ENCODE results near the gene UMPS. TPM values are rescaled to one million over a fixed set of nuclear protein-coding genes. Genes with fewer than 3 reads are reported as not detected.

The UMPS gene
- total and polyA plus RNA-seq, 9 of the 15 experiments (the other 6 are each of a cell fraction or from before 2014, with no cell fraction given), result 28.9 to 91.0 (median 45.9) TPM

DNA sequence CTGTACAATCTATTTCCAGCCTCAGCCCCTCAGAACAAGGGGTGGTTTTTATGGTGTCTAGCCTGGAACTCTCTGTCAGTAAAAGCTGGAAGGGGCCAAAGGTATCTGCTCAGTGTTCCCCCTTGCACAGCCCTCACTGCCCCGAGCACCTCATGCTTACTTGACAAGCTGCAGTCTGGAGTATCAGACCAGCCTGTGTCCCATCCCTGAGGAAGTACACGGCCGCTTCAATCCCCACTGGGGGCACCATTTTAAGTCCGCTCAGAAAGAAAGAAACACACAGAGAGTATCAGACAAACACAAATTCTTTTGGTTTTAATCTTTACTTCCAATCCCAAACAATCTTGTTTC, 32.4 kb downstream of the UMPS start:
- Histone ChIP-seq H3K27me3 (ENCODE audit: control insufficient read depth in 2 of 2, insufficient read depth in 2 of 2, low read length in 2 of 2) (no peaks in the 10 kb centered on the region), H3K79me2 (ENCODE audit: control insufficient read depth, insufficient read depth, low read length) (no peaks in the 10 kb centered on the region), H4K20me1 (replicated peaks; ENCODE audit: control insufficient read depth, insufficient read depth, low read length) (no peaks in the 10 kb centered on the region), H3K9ac (ENCODE audit: insufficient read depth in 1 of 2, low read depth in 2 of 2, low read length in 2 of 2) (no peak overlapping the region), H3K4me2 (ENCODE audit: insufficient read depth, low read length) (no peak overlapping the region), H3K9me3 (replicated peaks; ENCODE audit: control insufficient read depth, insufficient read depth, low read depth, low read length) (no peaks in the 10 kb centered on the region), H3K9me1 (ENCODE audit: control insufficient read depth, insufficient read depth, low read length) (no peaks in the 10 kb centered on the region), H3K36me3 (ENCODE audit: control insufficient read depth, insufficient read depth, low read length) (no peaks in the 10 kb centered on the region; the same call in 2 of the 3 replicates), H3K27ac (ENCODE audit: extremely low read depth, low read depth, low read length) (no peak overlapping the region), H2AFZ (ENCODE audit: low read depth, low read length) (no peak overlapping the region), H3K4me1 (replicated peaks in 1 of 2; ENCODE audit: control insufficient read depth in 2 of 2, insufficient read depth in 2 of 2, low read length in 2 of 2) (no peaks in the 10 kb centered on the region; a peak in 1 of 5 replicates), H3K4me3 (no peak overlapping the region)
- WGBS (ENCODE audit: insufficient coverage, low coverage, missing lambda C conversion rate), result no CpG with 5 or more reads among the region's 4 CpGs
- CTCF ChIA-PET (ENCODE audit: low intra/inter-chr PET ratio), result interaction anchor here (2.1 kb wide), 1 partner anchor 139 kb away, joined by 6 read pairs; no protein-coding TSS in a partner anchor
- BruUV-seq (replicated peaks), result no TSS peak
- in situ Hi-C loops (cut with MboI), result loop anchor here (5.0 to 10.0 kb wide), 2 partner anchors 140 to 822 kb away; no protein-coding TSS in a partner anchor
- DNase-seq (ENCODE audit: extremely low read depth in 1 of 4, low spot score in 3 of 4) (no peak), ATAC-seq (no peak), FAIRE-seq (no peak)
- POLR2A ChIA-PET, result interaction anchor here (0.6 kb wide), 1 partner anchor 211 kb away, joined by 4 read pairs; no protein-coding TSS in a partner anchor
- intact Hi-C loops (cut with micrococcal nuclease), result loop anchor here (10.0 kb wide), 2 partner anchors 222 to 402 kb away; no protein-coding TSS in a partner anchor
- TF ChIP-seq TARDBP (IDR thresholded peaks at IDR 0.05) (no peak), THAP12 (CRISPR knock-in tag; IDR thresholded peaks at IDR 0.05) (no peak), SIN3A (IDR thresholded peaks at IDR 0.05; ENCODE audit: borderline replicate concordance in 2 of 2, control insufficient read depth in 1 of 2, low read depth in 2 of 2, low read length in 2 of 2) (no peak), SMAD3 (CRISPR knock-in tag; conservative IDR thresholded peaks at IDR 0.05) (no peak), MNT (conservative IDR thresholded peaks at IDR 0.05) (no peak), NFYB (IDR thresholded peaks at IDR 0.05; ENCODE audit: extremely low read depth, insufficient read length) (no peak), DMBX1 (CRISPR knock-in tag; IDR thresholded peaks at IDR 0.05; ENCODE audit: borderline replicate concordance) (no peak), ZBTB26 (CRISPR knock-in tag; IDR thresholded peaks at IDR 0.05) (no peak), XRCC4 (IDR thresholded peaks at IDR 0.05; ENCODE audit: extremely low read depth, insufficient read depth, insufficient read length) (no peak), FOXJ3 (CRISPR knock-in tag; IDR thresholded peaks at IDR 0.05) (no peak)
- TF ChIP-seq, protein P1, sequence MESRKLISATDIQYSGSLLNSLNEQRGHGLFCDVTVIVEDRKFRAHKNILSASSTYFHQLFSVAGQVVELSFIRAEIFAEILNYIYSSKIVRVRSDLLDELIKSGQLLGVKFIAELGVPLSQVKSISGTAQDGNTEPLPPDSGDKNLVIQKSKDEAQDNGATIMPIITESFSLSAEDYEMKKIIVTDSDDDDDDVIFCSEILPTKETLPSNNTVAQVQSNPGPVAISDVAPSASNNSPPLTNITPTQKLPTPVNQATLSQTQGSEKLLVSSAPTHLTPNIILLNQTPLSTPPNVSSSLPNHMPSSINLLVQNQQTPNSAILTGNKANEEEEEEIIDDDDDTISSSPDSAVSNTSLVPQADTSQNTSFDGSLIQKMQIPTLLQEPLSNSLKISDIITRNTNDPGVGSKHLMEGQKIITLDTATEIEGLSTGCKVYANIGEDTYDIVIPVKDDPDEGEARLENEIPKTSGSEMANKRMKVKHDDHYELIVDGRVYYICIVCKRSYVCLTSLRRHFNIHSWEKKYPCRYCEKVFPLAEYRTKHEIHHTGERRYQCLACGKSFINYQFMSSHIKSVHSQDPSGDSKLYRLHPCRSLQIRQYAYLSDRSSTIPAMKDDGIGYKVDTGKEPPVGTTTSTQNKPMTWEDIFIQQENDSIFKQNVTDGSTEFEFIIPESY (CRISPR knock-in tag; IDR thresholded peaks at IDR 0.05), result no peak
